ENCODE measurements around the gene TP53BP2.

TP53BP2 gene

GRCh38 chr1:223802032-223802431, 43.7 kb downstream of the TP53BP2 start:
- TF ChIP-seq ZFX (IDR thresholded peaks at IDR 0.05) = no peak
- TF ChIP-seq CTCF (conservative IDR thresholded peaks at IDR 0.05) = no peak
- no peak overlapping the region for H3K27ac ChIP-seq

GRCh38 chr1:223796210-223796609, 49.5 kb downstream of the TP53BP2 start:
- no peak overlapping the region for H3K27ac ChIP-seq
- no peak for TF ChIP-seq ZFX (IDR thresholded peaks at IDR 0.05)

GRCh38 chr1:223794136-223794880, 51.4 kb downstream of the TP53BP2 start:
- TF ChIP-seq ZFX (IDR thresholded peaks at IDR 0.05) (no peak), CTCF (conservative IDR thresholded peaks at IDR 0.05) (no peak)
- no peak overlapping the region for H3K27ac ChIP-seq

GRCh38 chr1:223793716-223794115, 52.0 kb downstream of the TP53BP2 start:
- H3K27ac ChIP-seq = no peak overlapping the region
- TF ChIP-seq CTCF (conservative IDR thresholded peaks at IDR 0.05) (no peak), ZFX (IDR thresholded peaks at IDR 0.05) (no peak)

GRCh38 chr1:223792046-223792445, 53.7 kb downstream of the TP53BP2 start:
- no peak for TF ChIP-seq CTCF (conservative IDR thresholded peaks at IDR 0.05)
- TF ChIP-seq ZFX (IDR thresholded peaks at IDR 0.05) = no peak

GRCh38 chr1:223788746-223789415, 56.9 kb downstream of the TP53BP2 start:
- no peak overlapping the region for H3K27ac ChIP-seq
- no peak for TF ChIP-seq CTCF (conservative IDR thresholded peaks at IDR 0.05)
- TF ChIP-seq ZFX (IDR thresholded peaks at IDR 0.05) = no peak

More at GRCh38 chr1:223792046-223792445, 53.7 kb downstream of the TP53BP2 start:
- H3K27ac ChIP-seq = no peak overlapping the region

- no peak overlapping the region; the same call in 1 of the 2 replicates for H3K27ac ChIP-seq
- TF ChIP-seq ZFX (IDR thresholded peaks at IDR 0.05) = no peak
- no peak for TF ChIP-seq CTCF (conservative IDR thresholded peaks at IDR 0.05)
These were observed 59.9 kb downstream of the TP53BP2 start for GRCh38 chr1:223785808-223786207.

All from C4-2B (cell line).